A673 (cell line): ENCODE data around the gene BHMT2.

Source experiments
- EZH2 ChIP-seq: fragments of 200-600 bp; sonication (generic); IDR thresholded peaks from 2 replicates; pipeline ENCODE4 v1.6.1; 2017; ENCODE audit warnings: borderline replicate concordance, low read depth, mild to moderate bottlenecking, mixed read lengths, antibody characterized with exemption, low read length; ENCODE audit not compliant: poor library complexity, severe bottlenecking
- TF ChIP-seq, protein P1 (sequence below): fragments of 300-800, 200-600 bp; sonication (generic); conservative IDR thresholded peaks from 2 replicates; pipeline ENCODE4 v1.5.1; 2017; ENCODE audit warnings: low read depth, mild to moderate bottlenecking, antibody characterized with exemption, low read length, moderate library complexity, mixed read lengths

DNA sequence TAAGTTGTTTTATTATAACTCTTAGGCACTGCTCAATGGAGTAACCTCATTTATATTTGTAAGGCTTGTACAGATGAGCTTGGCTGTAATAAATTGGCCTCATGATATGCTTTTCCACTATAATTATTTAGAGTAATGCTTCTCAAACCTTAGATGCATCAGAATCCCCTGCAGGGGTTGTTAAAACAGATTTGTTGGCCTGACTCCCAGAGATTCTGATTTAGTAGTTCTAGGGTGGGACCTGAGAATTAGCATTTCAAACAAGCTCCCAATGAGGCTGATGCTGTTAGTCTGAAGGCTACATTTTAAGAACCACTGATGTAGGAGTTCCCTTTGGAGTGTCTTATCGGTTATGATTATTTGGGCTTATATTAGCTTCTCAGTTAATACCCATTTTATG is 46.2 kb upstream of the BHMT2 start:
- TF ChIP-seq, protein P1, sequence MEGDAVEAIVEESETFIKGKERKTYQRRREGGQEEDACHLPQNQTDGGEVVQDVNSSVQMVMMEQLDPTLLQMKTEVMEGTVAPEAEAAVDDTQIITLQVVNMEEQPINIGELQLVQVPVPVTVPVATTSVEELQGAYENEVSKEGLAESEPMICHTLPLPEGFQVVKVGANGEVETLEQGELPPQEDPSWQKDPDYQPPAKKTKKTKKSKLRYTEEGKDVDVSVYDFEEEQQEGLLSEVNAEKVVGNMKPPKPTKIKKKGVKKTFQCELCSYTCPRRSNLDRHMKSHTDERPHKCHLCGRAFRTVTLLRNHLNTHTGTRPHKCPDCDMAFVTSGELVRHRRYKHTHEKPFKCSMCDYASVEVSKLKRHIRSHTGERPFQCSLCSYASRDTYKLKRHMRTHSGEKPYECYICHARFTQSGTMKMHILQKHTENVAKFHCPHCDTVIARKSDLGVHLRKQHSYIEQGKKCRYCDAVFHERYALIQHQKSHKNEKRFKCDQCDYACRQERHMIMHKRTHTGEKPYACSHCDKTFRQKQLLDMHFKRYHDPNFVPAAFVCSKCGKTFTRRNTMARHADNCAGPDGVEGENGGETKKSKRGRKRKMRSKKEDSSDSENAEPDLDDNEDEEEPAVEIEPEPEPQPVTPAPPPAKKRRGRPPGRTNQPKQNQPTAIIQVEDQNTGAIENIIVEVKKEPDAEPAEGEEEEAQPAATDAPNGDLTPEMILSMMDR: no peak
- TF ChIP-seq EZH2: no peak
